GM18858 (cell line): ENCODE results near the gene PCSK9.

Experiments
- ATAC-seq: cut with Tn5 transposase; IDR thresholded peaks from one replicate; pipeline ENCODE4 v1.9.1; 2021; ENCODE audit not compliant: unreplicated experiment

Gene PCSK9

DNA sequence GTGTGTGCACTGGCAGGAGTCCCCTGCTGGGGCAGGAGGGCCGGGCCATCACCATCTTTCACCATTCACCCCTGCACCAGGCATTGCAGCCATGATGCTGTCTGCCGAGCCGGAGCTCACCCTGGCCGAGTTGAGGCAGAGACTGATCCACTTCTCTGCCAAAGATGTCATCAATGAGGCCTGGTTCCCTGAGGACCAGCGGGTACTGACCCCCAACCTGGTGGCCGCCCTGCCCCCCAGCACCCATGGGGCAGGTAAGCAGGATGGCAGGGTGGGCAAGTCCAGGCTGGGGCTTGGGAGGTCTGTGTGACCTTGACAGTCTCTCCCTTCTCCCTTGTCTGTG lies 18.6 kb downstream of the PCSK9 start:
- no peak for ATAC-seq

DNA sequence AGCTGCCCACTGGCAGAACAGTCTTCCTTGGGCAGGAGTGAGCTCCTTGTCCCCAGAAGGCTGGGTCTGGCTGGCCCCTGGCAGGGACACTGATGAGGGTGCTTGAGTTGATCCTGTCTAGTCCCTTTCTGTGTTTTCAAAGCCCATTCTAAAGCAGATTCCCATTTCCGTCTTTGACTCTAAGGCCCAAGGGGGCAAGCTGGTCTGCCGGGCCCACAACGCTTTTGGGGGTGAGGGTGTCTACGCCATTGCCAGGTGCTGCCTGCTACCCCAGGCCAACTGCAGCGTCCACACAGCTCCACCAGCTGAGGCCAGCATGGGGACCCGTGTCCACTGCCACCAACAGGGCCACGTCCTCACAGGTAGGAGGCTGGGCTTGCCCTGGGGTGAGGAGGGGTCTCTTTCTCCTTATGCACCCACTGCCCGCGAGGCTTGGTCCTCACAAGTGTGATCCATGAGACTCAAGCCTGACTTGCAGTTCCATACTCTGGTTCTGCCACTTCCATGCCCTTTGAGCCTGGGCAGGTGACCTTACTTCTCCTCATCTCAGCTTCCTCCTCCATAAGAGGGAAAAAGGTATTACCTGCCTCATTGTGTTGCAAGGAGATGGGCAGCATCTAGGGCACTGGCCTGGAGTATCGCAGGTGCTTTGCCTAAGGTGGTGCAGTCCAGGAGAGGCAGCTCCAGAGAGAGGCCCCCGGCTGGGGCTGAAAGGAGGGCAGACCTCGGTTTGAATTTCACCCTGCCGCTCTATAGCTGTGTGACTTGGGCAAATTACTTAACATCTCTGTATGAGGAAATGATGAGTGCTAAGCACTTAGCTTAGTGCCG lies 20.2 kb downstream of the PCSK9 start:
- ATAC-seq, result no peak

GRCh38 chr1:55060133-55060999 lies 21.0 kb downstream of the PCSK9 start:
- ATAC-seq, result peak; percentile 40

- no peak for ATAC-seq
Observed at GRCh38 chr1:55061000-55061705, 21.8 kb downstream of the PCSK9 start.

DNA sequence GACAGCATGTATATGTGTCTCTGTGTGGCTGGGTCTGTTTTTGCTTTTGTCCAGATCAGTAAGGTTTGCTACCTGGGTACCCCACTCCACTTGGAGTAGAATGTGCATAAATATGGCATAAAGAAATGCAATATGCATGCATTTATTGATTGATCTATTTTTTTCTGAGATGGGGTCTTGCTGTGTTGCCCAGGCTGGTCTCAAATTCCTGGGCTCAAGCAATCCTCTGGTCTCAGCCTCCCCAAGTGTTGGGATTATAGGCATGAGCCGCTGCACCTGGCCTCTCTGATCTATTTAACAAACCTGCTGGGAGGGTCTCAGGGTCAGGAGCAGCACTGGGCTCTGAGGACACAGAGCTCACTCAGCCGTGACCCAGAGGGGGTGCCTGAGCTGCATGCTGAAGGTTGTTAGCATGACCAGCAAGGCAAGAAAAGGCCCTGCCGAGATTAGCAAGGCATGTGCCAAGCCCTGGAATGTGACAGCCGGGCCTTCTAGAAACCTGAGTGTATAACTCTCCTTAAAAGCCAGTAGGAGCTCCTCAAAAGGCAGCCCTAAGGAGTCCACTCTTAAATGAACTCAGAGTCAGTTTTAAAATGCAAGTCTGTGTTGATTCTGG lies 22.5 kb downstream of the PCSK9 start:
- ATAC-seq, result no peak

GRCh38 chr1:55062801-55063576 lies 23.6 kb downstream of the PCSK9 start:
- no peak for ATAC-seq

- ATAC-seq, result no peak
Observed at GRCh38 chr1:55063577-55063942, 24.2 kb downstream of the PCSK9 start.

- no peak for ATAC-seq
Observed at GRCh38 chr1:55064071-55064581, 24.8 kb downstream of the PCSK9 start.

- no peak for ATAC-seq
Observed at GRCh38 chr1:55064861-55065263, 25.5 kb downstream of the PCSK9 start.

GRCh38 chr1:55065648-55066047 lies 26.3 kb downstream of the PCSK9 start:
- ATAC-seq, result no peak

DNA sequence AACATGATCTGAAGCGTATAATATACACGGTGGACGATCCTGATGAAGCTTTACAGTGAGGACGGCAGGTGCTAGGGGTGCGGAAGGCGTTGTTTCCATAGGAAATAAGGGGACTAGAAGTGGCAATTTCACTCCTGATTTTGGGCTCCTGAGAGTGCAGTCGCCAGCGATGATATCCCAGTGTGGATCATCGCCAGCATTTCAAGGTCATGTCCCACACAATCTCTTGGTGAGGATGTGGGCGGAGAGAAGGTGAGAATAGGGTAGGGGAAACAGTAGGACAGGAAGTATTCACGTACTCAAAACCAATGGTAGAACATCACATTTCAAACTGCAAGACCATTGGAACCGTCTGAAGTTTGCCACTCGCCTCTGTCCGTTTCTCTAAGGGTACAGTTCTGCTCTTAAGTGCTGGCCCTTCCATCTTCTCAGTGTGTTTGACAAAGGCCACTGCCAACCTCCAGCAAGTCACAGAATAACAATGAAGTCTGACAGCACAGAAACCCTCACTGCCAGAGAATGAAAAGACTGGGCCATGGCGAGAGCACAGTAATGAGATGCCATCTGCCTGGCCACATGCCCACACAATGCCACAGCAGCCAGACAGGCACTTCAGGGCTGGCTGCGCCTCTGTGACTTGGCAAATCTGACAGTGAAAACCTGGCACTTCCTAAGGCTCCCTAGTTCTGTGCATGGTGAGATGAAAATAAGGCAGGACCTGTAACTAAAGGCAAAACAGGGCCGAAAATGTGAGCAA lies 27.9 kb downstream of the PCSK9 start:
- no peak for ATAC-seq

DNA sequence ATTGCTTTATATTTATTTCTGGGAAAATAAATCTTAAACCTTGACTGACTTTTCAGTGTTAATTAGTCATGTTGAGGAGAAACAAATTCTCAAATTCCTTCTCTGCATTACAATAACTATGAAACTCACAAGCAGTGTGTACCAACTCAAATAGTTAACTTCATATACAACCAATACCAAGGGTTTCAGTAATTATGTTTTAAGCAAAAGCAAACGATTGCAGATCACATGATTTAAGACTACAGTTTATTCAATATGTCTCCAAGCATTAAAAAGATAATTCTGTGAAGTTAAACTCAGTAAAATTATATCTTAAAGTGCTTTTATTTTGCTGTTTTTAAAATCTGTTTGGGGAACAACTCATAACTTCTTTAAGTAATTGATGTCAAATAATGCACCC lies 28.6 kb downstream of the PCSK9 start:
- ATAC-seq, result no peak

GRCh38 chr1:55068638-55069037 lies 29.3 kb downstream of the PCSK9 start:
- no peak for ATAC-seq

DNA sequence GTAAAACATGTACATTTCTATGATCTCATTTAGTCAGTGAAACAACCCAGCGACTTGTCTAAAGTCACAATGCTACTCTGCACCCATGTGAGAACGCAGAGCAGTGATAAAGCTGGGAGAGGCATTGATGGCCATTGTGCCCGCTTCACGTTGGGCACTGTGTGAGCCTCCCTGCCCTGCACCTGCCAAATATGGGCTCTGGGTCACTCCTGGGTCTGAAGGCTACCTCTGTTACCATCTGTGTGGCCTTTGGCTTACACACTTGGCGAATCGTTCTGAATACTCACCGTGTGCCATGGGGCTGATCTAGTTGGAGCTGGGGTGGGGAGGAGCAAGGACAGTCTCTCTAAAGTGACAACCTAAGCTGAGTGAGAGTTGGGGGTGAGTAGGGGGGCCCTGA lies 29.9 kb downstream of the PCSK9 start:
- no peak for ATAC-seq

DNA sequence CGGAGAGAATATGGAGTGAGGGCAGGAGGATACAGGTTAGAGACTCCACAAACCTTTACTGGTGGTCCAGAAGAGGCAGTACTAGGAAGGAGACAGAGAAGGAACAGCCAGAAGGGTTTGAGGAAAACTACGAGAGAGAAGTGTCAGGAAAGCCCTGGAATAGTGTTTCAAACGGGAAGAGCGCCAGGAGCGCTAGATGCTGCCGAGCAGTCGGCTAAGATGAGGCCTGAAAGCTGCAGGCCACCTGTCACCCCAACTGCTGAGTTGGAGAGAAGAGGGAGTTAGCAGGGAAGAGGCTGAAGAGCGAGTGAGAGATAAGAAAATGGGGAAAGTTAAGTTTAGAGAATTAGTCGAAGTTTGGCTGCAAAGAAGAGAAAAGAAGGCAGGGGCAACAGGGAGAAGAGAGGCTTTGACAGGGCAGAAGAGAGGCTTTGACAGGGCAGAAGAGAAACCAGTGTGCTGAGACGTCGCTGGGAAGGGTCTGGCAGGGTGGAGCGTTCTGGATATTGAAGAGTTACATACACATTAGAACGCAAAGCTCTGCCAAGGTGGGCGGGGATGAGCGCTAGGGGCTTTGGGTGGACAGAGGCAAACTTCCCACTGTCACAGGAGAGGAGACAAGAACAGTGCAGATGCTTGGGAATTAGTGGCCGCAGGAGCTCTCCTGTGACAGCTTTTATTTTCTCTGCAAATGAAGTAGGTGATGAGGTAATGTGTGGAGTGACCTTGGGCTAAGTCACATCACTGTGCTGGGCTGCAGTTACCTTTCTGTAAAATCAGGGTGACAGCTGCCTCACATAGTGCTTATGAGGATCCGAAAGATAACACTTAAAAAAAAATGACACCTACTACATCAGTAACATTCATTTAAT lies 31.2 kb downstream of the PCSK9 start:
- no peak for ATAC-seq

- ATAC-seq, result no peak
Observed at GRCh38 chr1:55071477-55071876, 32.1 kb downstream of the PCSK9 start.

- peak; percentile 63 for ATAC-seq
Observed at GRCh38 chr1:55073187-55073916, 34.0 kb downstream of the PCSK9 start.

DNA sequence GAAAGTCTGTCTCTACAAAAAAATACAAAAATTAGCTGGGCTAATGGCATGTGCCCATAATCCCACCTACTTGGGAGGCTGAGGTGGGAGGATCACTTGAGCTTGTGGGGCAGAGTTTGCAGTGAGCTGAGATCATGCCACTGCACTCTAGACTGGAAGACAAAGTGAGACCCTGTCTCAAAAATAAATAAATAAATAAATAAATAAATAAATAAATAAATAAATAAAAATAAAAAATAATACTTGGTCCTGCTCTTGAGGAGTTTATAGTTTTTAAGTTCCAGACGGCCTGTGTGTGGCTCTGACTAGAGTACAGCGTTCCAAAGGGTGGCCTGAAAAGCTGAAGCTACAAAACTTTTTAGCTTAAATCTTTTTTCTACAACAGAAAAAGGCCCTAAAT lies 35.1 kb downstream of the PCSK9 start:
- no peak for ATAC-seq
